ENCODE measurements around the gene ACER1. TPM values are rescaled to one million over a fixed set of nuclear protein-coding genes. Genes with fewer than 3 reads are reported as not detected.

ACER1 gene
- total and polyA plus RNA-seq, 10 of the 15 experiments (the other 5 are each of a cell fraction or from before 2014, with no cell fraction given), result not detected

- TF ChIP-seq MLLT1 (IDR thresholded peaks at IDR 0.05), result no peak
- no peak for TF ChIP-seq CEBPB (IDR thresholded peaks at IDR 0.05; ENCODE audit: borderline replicate concordance in 1 of 2, low read depth in 2 of 2, low read length in 2 of 2)
- TF ChIP-seq NFXL1 (IDR thresholded peaks at IDR 0.05; ENCODE audit: borderline replicate concordance), result no peak
- TF ChIP-seq EP300 (IDR thresholded peaks at IDR 0.05; ENCODE audit: borderline replicate concordance in 1 of 2, control insufficient read depth in 1 of 2, low read depth in 2 of 2, low read length in 2 of 2), result no peak
- TF ChIP-seq YY1 (IDR thresholded peaks at IDR 0.05; ENCODE audit: low read depth, low read length), result peak; percentile 86
- TF ChIP-seq ZNF592 (IDR thresholded peaks at IDR 0.05), result no peak
- TF ChIP-seq EED (IDR thresholded peaks at IDR 0.05; ENCODE audit: low read depth), result no peak
- TF ChIP-seq BRCA1 (IDR thresholded peaks at IDR 0.05; ENCODE audit: low read depth, low read length), result no peak
- TF ChIP-seq IKZF1 (conservative IDR thresholded peaks at IDR 0.05), result peak; percentile 67
- TF ChIP-seq PML (IDR thresholded peaks at IDR 0.05; ENCODE audit: low read length), result no peak
- TF ChIP-seq TARDBP (IDR thresholded peaks at IDR 0.05; ENCODE audit: borderline replicate concordance), result no peak
- no peak for TF ChIP-seq ZZZ3 (IDR thresholded peaks at IDR 0.05; ENCODE audit: control insufficient read depth, insufficient read length, low read depth)
- peak; percentile 5; the same call in 1 of the 2 replicates for TF ChIP-seq ZBTB40 (IDR thresholded peaks at IDR 0.05; ENCODE audit: borderline replicate concordance)
- peak; percentile 96 for TF ChIP-seq KLF5 (IDR thresholded peaks at IDR 0.05; ENCODE audit: partially characterized antibody)
- no peak for TF ChIP-seq ATF2 (IDR thresholded peaks at IDR 0.05; ENCODE audit: low read length)
- peak; percentile 99 for TF ChIP-seq PBX3 (IDR thresholded peaks at IDR 0.05; ENCODE audit: insufficient replicate concordance, low read depth, low read length)
- TF ChIP-seq KAT2A (conservative IDR thresholded peaks at IDR 0.05; ENCODE audit: control insufficient read depth, low read depth, low read length), result no peak
- peak; percentile 99 for TF ChIP-seq NR2F1 (conservative IDR thresholded peaks at IDR 0.05)
These were observed 39.2 kb upstream of the ACER1 start, which contains the start of gene ALKBH7 (continued) for GRCh38 chr19:6372594-6373095.
